Cerebellar cortex (tissue), 1 donor: ENCODE measurements around the gene SIPA1.

ENCODE experiments used
- DNase-seq: peaks from one replicate; pipeline ENCODE4 v3.0.0-alpha.2; 2015; ENCODE audit warnings: low spot score

SIPA1 gene

GRCh38 chr11:65607614-65608426 is 30.1 kb upstream of the SIPA1 start:
- DNase-seq, result no peak

GRCh38 chr11:65609229-65609628 is 28.7 kb upstream of the SIPA1 start:
- DNase-seq, result no peak

- DNase-seq, result no peak
Measured at GRCh38 chr11:65609665-65610064, 28.2 kb upstream of the SIPA1 start.

GRCh38 chr11:65610404-65610803 is 27.5 kb upstream of the SIPA1 start:
- DNase-seq, result no peak

- DNase-seq, result no peak
Measured at GRCh38 chr11:65611028-65611757, 26.7 kb upstream of the SIPA1 start.

- no peak for DNase-seq
Measured at GRCh38 chr11:65611758-65612603, 25.9 kb upstream of the SIPA1 start.

- no peak for DNase-seq
Measured at GRCh38 chr11:65612691-65613090, 25.2 kb upstream of the SIPA1 start.

- DNase-seq, result peak; percentile 55
Measured at GRCh38 chr11:65613091-65613928, 24.6 kb upstream of the SIPA1 start.

- peak; percentile 100 for DNase-seq
Measured at GRCh38 chr11:65615229-65615949, 22.5 kb upstream of the SIPA1 start, which contains the start of gene PCNX3. Gene PCNX3 (plus strand): TSS chr11:65615776. CDS start chr11:65616312, 536 bp downstream.

- DNase-seq, result no peak
Measured at GRCh38 chr11:65615950-65616574, 21.8 kb upstream of the SIPA1 start.

GRCh38 chr11:65616575-65617001 is 21.3 kb upstream of the SIPA1 start:
- DNase-seq, result no peak

GRCh38 chr11:65617136-65617850 is 20.6 kb upstream of the SIPA1 start:
- DNase-seq, result no peak

- DNase-seq, result no peak
Measured at GRCh38 chr11:65617990-65618751, 19.7 kb upstream of the SIPA1 start.

GRCh38 chr11:65618763-65619162 is 19.1 kb upstream of the SIPA1 start:
- DNase-seq, result no peak

GRCh38 chr11:65619281-65619928 is 18.5 kb upstream of the SIPA1 start:
- no peak for DNase-seq

- no peak for DNase-seq
Measured at GRCh38 chr11:65620666-65621065, 17.2 kb upstream of the SIPA1 start.

- DNase-seq, result no peak
Measured at GRCh38 chr11:65621460-65621859, 16.4 kb upstream of the SIPA1 start.

- no peak for DNase-seq
Measured at GRCh38 chr11:65622011-65622410, 15.9 kb upstream of the SIPA1 start.
